Esophagus squamous epithelium (tissue), 5 donors: ENCODE data around the gene PCDHGA8. TPM values are rescaled to one million over a fixed set of nuclear protein-coding genes. Genes with fewer than 3 reads are reported as not detected.
A peak's percentile ranks its signal among the peaks of the same experiment; 100 is the strongest.
"Not testable (repeated sequence)": the region's sequence is repeated elsewhere in the genome, so short reads cannot be mapped to it uniquely, and the experiment has no call there.

Source experiments
- DNase-seq: peaks from one replicate; lab custom pipeline; 2025; lab: John Stamatoyannopoulos, UW
- H3K27ac ChIP-seq, 4 donors: fragments of 200-600 bp; sonication (generic); one replicate each; pipeline ENCODE4 v1.5.1; 2016 to 2019; ENCODE audit warnings: mild to moderate bottlenecking in 1 of 4
- H3K27me3 ChIP-seq, 4 donors: fragments of 200-600 bp; sonication (generic); 1 replicate in 3 of 4; 2 replicates in 1 of 4; pipeline versions ENCODE4 v1.5.1 to v1.6.0; 2017 to 2021; ENCODE audit warnings: antibody characterized with exemption in 1 of 4
- H3K36me3 ChIP-seq, 3 donors: fragments of 200-600 bp; sonication (generic); one replicate each; pipeline ENCODE4 v1.5.1; 2016 to 2019
- H3K4me1 ChIP-seq, 3 donors: fragments of 200-600 bp; sonication (generic); one replicate each; pipeline ENCODE4 v1.5.1; 2017 to 2019
- H3K4me3 ChIP-seq, 4 donors: fragments of 200-600 bp; sonication (generic); 1 replicate in 3 of 4; 2 replicates in 1 of 4; pipeline ENCODE4 v1.5.1; 2016 to 2019; ENCODE audit warnings: mild to moderate bottlenecking in 2 of 4, moderate library complexity in 1 of 4
- H3K9me3 ChIP-seq, 3 donors: fragments of 200-600 bp; sonication (generic); one replicate each; pipeline ENCODE4 v1.5.1; 2016 to 2019
- CTCF ChIP-seq, 6 experiments: fragments of 450-650 bp in 4 of 6; fragments of 200-600 bp in 2 of 6; sonication (generic) in 2 of 6; IDR thresholded peaks; one replicate each; pipeline ENCODE4 v1.5.1; 2016 to 2019; ENCODE audit warnings: antibody characterized with exemption in 6 of 6, mild to moderate bottlenecking in 4 of 6, moderate library complexity in 4 of 6
- POLR2A ChIP-seq, 4 donors: fragments of 450-650 bp; IDR thresholded peaks; one replicate each; pipeline ENCODE4 v1.6.1; 2017; ENCODE audit warnings: antibody characterized with exemption in 4 of 4, mild to moderate bottlenecking in 4 of 4, moderate library complexity in 3 of 4
- WGBS, 2 donors: methylation state at CpG; one replicate each; pipeline ENCODE4 v1.1.5; 2018; 5-methylcytosine and 5-hydroxymethylcytosine counted together
- intact Hi-C: fragments of 100-400 bp; cut with DNase I; formaldehyde crosslinking; loops from one replicate; pipeline ENCODE4 v1.15.0; 2022
- total RNA-seq, 4 donors: library from RNA; depleted of rRNA; stranded (reverse); fragments of >200 nt; gene quantifications; one replicate each; pipeline ENCODE4 v1.1.0, GENCODE V29; 2016
- donor health status: DM: yes; HTN: yes; CAD: no.

PCDHGA8 gene
- total RNA-seq, 4 donors from 2014 or later, result 0.41 to 1.7 (median 1.4) TPM

- H3K4me1 ChIP-seq, H3K36me3 ChIP-seq, H3K27ac ChIP-seq, DNase-seq, intact Hi-C loops: not testable (repeated sequence)
- Histone ChIP-seq H3K4me3 (peak within 1 kb of the TSS in 3 of 4 donors; percentile 31 to 49 (median 35)), H3K27me3 (peaks cover 0 to 45% (median 0%) of the 10 kb centered on the region in 4 donors), H3K9me3 (peaks cover 21 to 94% (median 85%) of the 10 kb centered on the region in 3 donors)
- TF ChIP-seq CTCF (IDR thresholded peaks at IDR 0.05), result peak in 5 of 6 experiments; percentile 24 to 55 (median 42)
- WGBS, 2 donors, result 4 to 9% methylated on average over 19 to 23 of the region's 43 CpGs
Measured at GRCh38 chr5:141397756-141398551, 5.5 kb downstream of the PCDHGA8 start, which contains the start of gene PCDHGB5. TSS of gene PCDHGB5 (plus strand) at chr5:141397947. CDS start at chr5:141398128, 181 bp downstream.

DNA sequence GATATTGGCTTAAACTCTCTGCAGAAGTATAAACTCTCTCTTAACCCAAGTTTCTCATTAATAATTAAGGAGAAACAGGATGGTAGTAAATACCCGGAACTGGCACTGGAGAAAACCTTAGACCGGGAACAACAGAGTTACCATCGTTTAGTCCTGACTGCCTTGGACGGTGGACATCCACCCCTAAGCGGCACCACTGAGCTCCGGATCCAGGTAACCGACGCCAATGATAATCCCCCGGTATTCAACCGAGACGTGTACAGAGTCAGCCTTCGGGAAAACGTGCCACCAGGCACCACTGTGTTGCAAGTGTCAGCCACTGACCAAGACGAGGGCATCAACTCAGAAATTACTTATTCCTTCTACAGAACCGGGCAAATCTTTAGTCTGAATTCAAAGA lies 6.2 kb downstream of the PCDHGA8 start:
- H3K27ac ChIP-seq, result no peak overlapping the region
- peaks cover 0 to 44% (median 0%) of the 10 kb centered on the region in 4 donors for H3K27me3 ChIP-seq
- no peak for DNase-seq
- H3K9me3 ChIP-seq, result peaks cover 17 to 94% (median 85%) of the 10 kb centered on the region in 3 donors
- WGBS, 2 donors, result 39 to 40% methylated on average over 8 to 15 of the region's 15 CpGs
- H3K36me3 ChIP-seq, result no peaks in the 10 kb centered on the region
- peaks cover 0 to 3% (median 0%) of the 10 kb centered on the region in 3 donors for H3K4me1 ChIP-seq
- intact Hi-C loops, result no loop called here
- TF ChIP-seq POLR2A (IDR thresholded peaks at IDR 0.05) (no peak), CTCF (IDR thresholded peaks at IDR 0.05) (no peak)
- H3K4me3 ChIP-seq, result peak overlapping the region in 1 of 4 donors; percentile 3

- peaks cover 0 to 40% (median 0%) of the 10 kb centered on the region in 4 donors for H3K27me3 ChIP-seq
- 31 to 75% methylated on average over 6 to 20 of the region's 61 CpGs for WGBS, 2 donors
- H3K4me1 ChIP-seq, result peaks cover 0 to 3% (median 0%) of the 10 kb centered on the region in 3 donors
- peaks cover 15 to 94% (median 87%) of the 10 kb centered on the region in 3 donors for H3K9me3 ChIP-seq
- H3K36me3 ChIP-seq, result no peaks in the 10 kb centered on the region
- intact Hi-C loops, result no loop called here
- no peak overlapping the region for H3K27ac ChIP-seq
- TF ChIP-seq POLR2A (IDR thresholded peaks at IDR 0.05), result no peak
- no peak for TF ChIP-seq CTCF (IDR thresholded peaks at IDR 0.05)
- no peak for DNase-seq
- peak overlapping the region in 1 of 4 donors; percentile 35 for H3K4me3 ChIP-seq
Measured at GRCh38 chr5:141399555-141400258, 7.3 kb downstream of the PCDHGA8 start.

DNA sequence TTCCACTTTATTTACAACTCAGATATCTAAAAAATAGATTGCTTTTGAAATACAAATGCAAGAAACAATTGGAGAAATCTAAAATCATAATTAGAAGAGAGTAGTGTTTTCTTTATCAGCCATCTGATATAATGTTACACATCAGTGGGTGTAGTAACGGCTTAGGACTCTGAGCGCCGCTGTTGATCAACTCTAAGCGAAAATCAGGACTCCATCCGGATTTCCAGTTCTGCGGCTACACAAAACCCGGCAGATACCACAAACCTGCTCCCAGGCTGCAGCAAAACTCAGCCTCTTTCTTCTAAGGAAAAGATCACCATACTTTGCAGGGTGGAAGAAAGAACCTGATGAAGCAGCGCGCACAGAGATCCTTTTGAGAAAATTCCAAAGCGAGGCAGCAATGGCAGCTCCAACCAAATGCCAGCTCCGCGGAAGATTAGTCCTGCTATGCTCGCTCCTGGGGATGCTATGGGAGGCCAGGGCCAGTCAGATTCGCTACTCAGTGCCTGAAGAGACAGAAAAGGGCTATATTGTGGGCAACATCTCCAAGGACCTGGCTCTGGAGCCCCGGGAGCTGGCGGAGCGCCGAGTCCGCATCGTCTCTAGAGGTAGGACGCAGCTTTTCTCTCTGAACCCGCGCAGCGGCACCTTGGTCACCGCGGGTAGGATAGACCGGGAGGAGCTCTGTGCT lies 10.3 kb downstream of the PCDHGA8 start, which contains the start of gene PCDHGA9:
Gene PCDHGA9 (plus strand): TSS at position 226 of the 691 bp plus-strand sequence. CDS start 175 bp downstream, at position 401.
- Histone ChIP-seq H3K9me3 (peaks cover 15 to 94% (median 85%) of the 10 kb centered on the region in 3 donors), H3K27ac (no peak within 1 kb of the TSS), H3K36me3 (no peaks in the 10 kb centered on the region), H3K4me1 (peaks cover 0 to 3% (median 0%) of the 10 kb centered on the region in 3 donors), H3K4me3 (peak within 1 kb of the TSS in 3 of 4 donors; percentile 13 to 53 (median 35)), H3K27me3 (peaks cover 0 to 39% (median 0%) of the 10 kb centered on the region in 4 donors)
- peak in 5 of 6 experiments; percentile 12 to 48 (median 19) for TF ChIP-seq CTCF (IDR thresholded peaks at IDR 0.05)
- no peak for TF ChIP-seq POLR2A (IDR thresholded peaks at IDR 0.05)
- intact Hi-C loops, result no loop called here
- 16 to 35% methylated on average over 7 to 20 of the region's 27 CpGs for WGBS, 2 donors
- no peak for DNase-seq
